Suprapubic skin (tissue), 4 donors: ENCODE results near the gene GMDS. TPM values are rescaled to one million over a fixed set of nuclear protein-coding genes. Genes with fewer than 3 reads are reported as not detected.

Experiments used
- DNase-seq, 2 donors: peaks; one replicate each; pipeline ENCODE4 v3.0.0-alpha.2; 2019; ENCODE audit warnings: low spot score in 2 of 2
- H3K27ac ChIP-seq: fragments of 200-600 bp; sonication (generic); one replicate; pipeline ENCODE4 v1.5.1; 2019
- H3K27me3 ChIP-seq: fragments of 200-600 bp; sonication (generic); one replicate; pipeline ENCODE4 v1.5.1; 2019
- H3K36me3 ChIP-seq: fragments of 200-600 bp; sonication (generic); one replicate; pipeline ENCODE4 v1.5.1; 2019
- H3K4me1 ChIP-seq: fragments of 200-600 bp; sonication (generic); one replicate; pipeline ENCODE4 v1.5.1; 2019
- H3K4me3 ChIP-seq: fragments of 200-600 bp; sonication (generic); one replicate; pipeline ENCODE4 v1.5.1; 2019; ENCODE audit warnings: mild to moderate bottlenecking
- H3K9me3 ChIP-seq: fragments of 200-600 bp; sonication (generic); one replicate; pipeline ENCODE4 v1.5.1; 2019
- CTCF ChIP-seq, 2 donors: fragments of 200-600 bp in 1 of 2; fragments of 450-650 bp in 1 of 2; sonication (generic) in 1 of 2; IDR thresholded peaks; one replicate each; pipeline ENCODE4 v1.5.1; 2016 to 2019; ENCODE audit warnings: antibody characterized with exemption in 2 of 2, mild to moderate bottlenecking in 1 of 2, moderate library complexity in 1 of 2
- EP300 ChIP-seq: sonication (generic); formaldehyde crosslinking; IDR thresholded peaks from one replicate; pipeline ENCODE4 v1.6.1; 2017; ENCODE audit warnings: antibody characterized with exemption
- POLR2A ChIP-seq, 2 donors: fragments of 450-650 bp; IDR thresholded peaks; one replicate each; pipeline ENCODE4 v1.6.1; 2017; ENCODE audit warnings: antibody characterized with exemption in 2 of 2, mild to moderate bottlenecking in 2 of 2, moderate library complexity in 2 of 2
- POLR2AphosphoS5 ChIP-seq, 3 donors: sonication (generic); formaldehyde crosslinking; IDR thresholded peaks; one replicate each; pipeline ENCODE4 v1.6.1; 2017; ENCODE audit warnings: antibody characterized with exemption in 3 of 3
- WGBS: methylation state at CpG from one replicate; pipeline ENCODE4 v1.1.5; 2018; 5-methylcytosine and 5-hydroxymethylcytosine counted together
- total RNA-seq, 4 donors: library from RNA; depleted of rRNA; stranded (reverse); fragments of >200 nt; gene quantifications; one replicate each; pipeline ENCODE4 v1.1.0, GENCODE V29; 2016

GMDS gene
- total RNA-seq, 4 donors from 2014 or later: 11.7 to 19.3 (median 13.2) TPM

GRCh38 chr6:1917626-1918371 is 327.6 kb downstream of the GMDS start:
- Histone ChIP-seq H3K4me3 (no peak overlapping the region), H3K36me3 (no peaks in the 10 kb centered on the region), H3K4me1 (no peaks in the 10 kb centered on the region), H3K9me3 (no peaks in the 10 kb centered on the region), H3K27ac (peak overlapping the region; percentile 5), H3K27me3 (no peaks in the 10 kb centered on the region)
- WGBS: 76% methylated on average over 9 of the region's 9 CpGs
- DNase-seq: no peak
- no peak for TF ChIP-seq CTCF (IDR thresholded peaks at IDR 0.05)
- no peak for TF ChIP-seq POLR2AphosphoS5 (IDR thresholded peaks at IDR 0.05)
- TF ChIP-seq EP300: no peak
- no peak for TF ChIP-seq POLR2A (IDR thresholded peaks at IDR 0.05)

GRCh38 chr6:1916334-1917070 is 328.9 kb downstream of the GMDS start:
- H3K4me3 ChIP-seq: no peak overlapping the region
- no peak for DNase-seq
- H3K36me3 ChIP-seq: no peaks in the 10 kb centered on the region
- no peak for TF ChIP-seq POLR2AphosphoS5 (IDR thresholded peaks at IDR 0.05)
- TF ChIP-seq CTCF (IDR thresholded peaks at IDR 0.05): no peak
- no peak for TF ChIP-seq POLR2A (IDR thresholded peaks at IDR 0.05)
- TF ChIP-seq EP300: no peak
- H3K9me3 ChIP-seq: no peaks in the 10 kb centered on the region
- H3K4me1 ChIP-seq: no peaks in the 10 kb centered on the region
- 72% methylated on average over 8 of the region's 8 CpGs for WGBS
- no peaks in the 10 kb centered on the region for H3K27me3 ChIP-seq
- no peak overlapping the region for H3K27ac ChIP-seq

- no peak for DNase-seq
Measured at GRCh38 chr6:1915226-1915625, 330.2 kb downstream of the GMDS start.

GRCh38 chr6:1913577-1913976 is 331.8 kb downstream of the GMDS start:
- 87% methylated on average over 3 of the region's 3 CpGs for WGBS
- no peak overlapping the region for H3K27ac ChIP-seq
- no peak for TF ChIP-seq POLR2AphosphoS5 (IDR thresholded peaks at IDR 0.05)
- no peak for TF ChIP-seq EP300
- no peak for TF ChIP-seq POLR2A (IDR thresholded peaks at IDR 0.05)
- no peak for TF ChIP-seq CTCF (IDR thresholded peaks at IDR 0.05)

More at GRCh38 chr6:1915226-1915625, 330.2 kb downstream of the GMDS start:
- Histone ChIP-seq H3K27ac (no peak overlapping the region), H3K4me3 (no peak overlapping the region), H3K36me3 (no peaks in the 10 kb centered on the region), H3K4me1 (no peaks in the 10 kb centered on the region), H3K27me3 (no peaks in the 10 kb centered on the region), H3K9me3 (no peaks in the 10 kb centered on the region)
- TF ChIP-seq CTCF (IDR thresholded peaks at IDR 0.05) (no peak), EP300 (no peak), POLR2A (IDR thresholded peaks at IDR 0.05) (no peak)
- whole genome bisulfite sequencing: 83% methylated on average over 9 of the region's 9 CpGs

GRCh38 chr6:1912731-1913130 is 332.7 kb downstream of the GMDS start:
- no peak overlapping the region for H3K4me3 ChIP-seq
- no peaks in the 10 kb centered on the region for H3K36me3 ChIP-seq
- H3K9me3 ChIP-seq: no peaks in the 10 kb centered on the region
- H3K27me3 ChIP-seq: no peaks in the 10 kb centered on the region
- H3K4me1 ChIP-seq: no peaks in the 10 kb centered on the region
- DNase-seq: no peak
- no peak for TF ChIP-seq EP300
- 92% methylated on average over 3 of the region's 3 CpGs for WGBS
- H3K27ac ChIP-seq: no peak overlapping the region

More at GRCh38 chr6:1913577-1913976, 331.8 kb downstream of the GMDS start:
- no peak for DNase-seq
- Histone ChIP-seq H3K9me3 (no peaks in the 10 kb centered on the region), H3K36me3 (no peaks in the 10 kb centered on the region), H3K4me3 (no peak overlapping the region), H3K27me3 (no peaks in the 10 kb centered on the region), H3K4me1 (no peaks in the 10 kb centered on the region)
